SU-DHL-6 (cell line): ENCODE results near the gene LRIG1.

Source experiments
- H2AFZ ChIP-seq: fragments of 200-600 bp; sonication (generic); 2 replicates; pipeline ENCODE4 v1.6.1; 2014; ENCODE audit warnings: low read depth, mild to moderate bottlenecking, moderate library complexity, mixed read lengths, antibody characterized with exemption, low read length; ENCODE audit not compliant: severe bottlenecking
- H3F3A ChIP-seq: fragments of 200-600 bp; shearing (Covaris generic); 2 replicates; pipeline ENCODE4 v1.6.0; 2016; ENCODE audit warnings: antibody characterized with exemption, mild to moderate bottlenecking; ENCODE audit not compliant: insufficient read depth
- H3K27ac ChIP-seq: fragments of 200-600 bp; sonication (generic); 2 replicates; pipeline ENCODE4 v1.5.1; 2016; ENCODE audit warnings: low read depth, mild to moderate bottlenecking, low read length, moderate library complexity, mixed read lengths
- H3K27me3 ChIP-seq: fragments of 200-600 bp; sonication (generic), shearing (Covaris generic); 2 replicates; pipeline ENCODE4 v1.6.0; 2014; ENCODE audit warnings: mild to moderate bottlenecking, low read length
- H3K36me3 ChIP-seq: fragments of 200-600 bp; sonication (generic); 2 replicates; pipeline ENCODE4 v1.6.1; 2014; ENCODE audit warnings: mild to moderate bottlenecking, low read length, mixed read lengths
- H3K4me2 ChIP-seq: fragments of 300-600, 200-600 bp; shearing (Covaris generic), sonication (generic); 2 replicates; pipeline ENCODE4 v1.6.0; 2014; ENCODE audit warnings: low read length, low read depth, mild to moderate bottlenecking; ENCODE audit not compliant: poor library complexity, severe bottlenecking
- H3K4me3 ChIP-seq: fragments of 200-600 bp; sonication (generic); 2 replicates; pipeline ENCODE4 v1.5.1; 2014; ENCODE audit warnings: antibody characterized with exemption, low read length, mild to moderate bottlenecking, mixed read lengths; ENCODE audit not compliant: insufficient read depth, poor library complexity, severe bottlenecking
- H3K79me2 ChIP-seq: fragments of 200-600 bp; sonication (generic); 2 replicates; pipeline ENCODE4 v1.6.1; 2014; ENCODE audit warnings: mild to moderate bottlenecking, low read length, moderate library complexity; ENCODE audit not compliant: insufficient read depth
- H3K9ac ChIP-seq: fragments of 200-600 bp; sonication (generic); 2 replicates; pipeline ENCODE4 v1.7.0; 2014; ENCODE audit warnings: mild to moderate bottlenecking, low read length
- H3K9me2 ChIP-seq: fragments of 200-600 bp; sonication (generic); replicated peaks from 2 replicates; pipeline ENCODE4 v1.6.1; 2014; ENCODE audit warnings: low read length; ENCODE audit not compliant: insufficient read depth
- H3K9me3 ChIP-seq: fragments of 200-600 bp; sonication (generic); 2 replicates; pipeline ENCODE4 v1.6.1; 2014; ENCODE audit warnings: low read length, mixed read lengths; ENCODE audit not compliant: insufficient read depth
- H4K20me1 ChIP-seq: fragments of 200-600 bp; sonication (generic); 2 replicates; pipeline ENCODE4 v1.6.1; 2014; ENCODE audit warnings: low read depth, mild to moderate bottlenecking, antibody characterized with exemption, low read length, moderate library complexity, mixed read lengths
- EZH2phosphoT487 ChIP-seq: fragments of 200-600 bp; sonication (generic), shearing (Covaris generic); conservative IDR thresholded peaks from 2 replicates; pipeline ENCODE4 v1.6.1; 2018; ENCODE audit warnings: mild to moderate bottlenecking, antibody characterized with exemption, low read length, moderate library complexity, mixed read lengths
- TF ChIP-seq, protein P1 (sequence below): fragments of 200-600 bp; sonication (generic); IDR thresholded peaks from one replicate; pipeline ENCODE4 v1.5.1; 2017; ENCODE audit warnings: antibody characterized with exemption, mild to moderate bottlenecking, low read length, moderate library complexity; ENCODE audit not compliant: insufficient read depth, poor library complexity, severe bottlenecking

The LRIG1 gene

GRCh38 chr3:66382142-66382541, 118.7 kb downstream of the LRIG1 start:
- H3K27me3 ChIP-seq, result no peaks in the 10 kb centered on the region
- no peak overlapping the region for H3K4me2 ChIP-seq
- H3F3A ChIP-seq, result no peaks in the 10 kb centered on the region
- H3K79me2 ChIP-seq, result no peaks in the 10 kb centered on the region
- H3K27ac ChIP-seq, result no peak overlapping the region
- H2AFZ ChIP-seq, result no peak overlapping the region
- no peak overlapping the region for H3K9ac ChIP-seq
- no peaks in the 10 kb centered on the region for H4K20me1 ChIP-seq
- TF ChIP-seq EZH2phosphoT487, result no peak
- TF ChIP-seq, protein P1, sequence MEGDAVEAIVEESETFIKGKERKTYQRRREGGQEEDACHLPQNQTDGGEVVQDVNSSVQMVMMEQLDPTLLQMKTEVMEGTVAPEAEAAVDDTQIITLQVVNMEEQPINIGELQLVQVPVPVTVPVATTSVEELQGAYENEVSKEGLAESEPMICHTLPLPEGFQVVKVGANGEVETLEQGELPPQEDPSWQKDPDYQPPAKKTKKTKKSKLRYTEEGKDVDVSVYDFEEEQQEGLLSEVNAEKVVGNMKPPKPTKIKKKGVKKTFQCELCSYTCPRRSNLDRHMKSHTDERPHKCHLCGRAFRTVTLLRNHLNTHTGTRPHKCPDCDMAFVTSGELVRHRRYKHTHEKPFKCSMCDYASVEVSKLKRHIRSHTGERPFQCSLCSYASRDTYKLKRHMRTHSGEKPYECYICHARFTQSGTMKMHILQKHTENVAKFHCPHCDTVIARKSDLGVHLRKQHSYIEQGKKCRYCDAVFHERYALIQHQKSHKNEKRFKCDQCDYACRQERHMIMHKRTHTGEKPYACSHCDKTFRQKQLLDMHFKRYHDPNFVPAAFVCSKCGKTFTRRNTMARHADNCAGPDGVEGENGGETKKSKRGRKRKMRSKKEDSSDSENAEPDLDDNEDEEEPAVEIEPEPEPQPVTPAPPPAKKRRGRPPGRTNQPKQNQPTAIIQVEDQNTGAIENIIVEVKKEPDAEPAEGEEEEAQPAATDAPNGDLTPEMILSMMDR, result no peak
- no peaks in the 10 kb centered on the region for H3K36me3 ChIP-seq
- H3K4me3 ChIP-seq, result no peak overlapping the region
- no peaks in the 10 kb centered on the region for H3K9me2 ChIP-seq
- H3K9me3 ChIP-seq, result no peaks in the 10 kb centered on the region

GRCh38 chr3:66381626-66382025, 119.2 kb downstream of the LRIG1 start:
- no peaks in the 10 kb centered on the region for H3K9me3 ChIP-seq
- H3F3A ChIP-seq, result no peaks in the 10 kb centered on the region
- H3K4me2 ChIP-seq, result no peak overlapping the region
- no peak overlapping the region for H3K9ac ChIP-seq
- no peak overlapping the region for H2AFZ ChIP-seq
- H3K27me3 ChIP-seq, result no peaks in the 10 kb centered on the region
- no peak overlapping the region for H3K27ac ChIP-seq
- H3K9me2 ChIP-seq, result no peaks in the 10 kb centered on the region
- no peaks in the 10 kb centered on the region for H3K36me3 ChIP-seq
- H3K4me3 ChIP-seq, result no peak overlapping the region
- TF ChIP-seq, protein P1, result no peak
- no peak for TF ChIP-seq EZH2phosphoT487
- no peaks in the 10 kb centered on the region for H4K20me1 ChIP-seq
- no peaks in the 10 kb centered on the region for H3K79me2 ChIP-seq

- Histone ChIP-seq H3K79me2 (no peaks in the 10 kb centered on the region), H3K9me2 (no peaks in the 10 kb centered on the region), H2AFZ (no peak overlapping the region), H3K9ac (no peak overlapping the region), H3F3A (no peaks in the 10 kb centered on the region), H3K36me3 (no peaks in the 10 kb centered on the region), H4K20me1 (no peaks in the 10 kb centered on the region), H3K4me2 (no peak overlapping the region), H3K27me3 (no peaks in the 10 kb centered on the region), H3K4me3 (no peak overlapping the region), H3K9me3 (no peaks in the 10 kb centered on the region), H3K27ac (no peak overlapping the region)
- TF ChIP-seq EZH2phosphoT487, result no peak
- TF ChIP-seq, protein P1, result no peak
Measured at GRCh38 chr3:66380200-66380932, 120.5 kb downstream of the LRIG1 start.
